CD4-positive, alpha-beta T cell (primary cell): ENCODE results near the gene ERCC4. TPM values are rescaled to one million over a fixed set of nuclear protein-coding genes. Genes with fewer than 3 reads are reported as not detected.

Source experiments
- ATAC-seq: fragments of 200-7000 bp; cut with Tn5 transposase; one replicate; pipeline ENCODE4 v1.10.0; 2022; ENCODE audit warnings: mild to moderate bottlenecking; ENCODE audit not compliant: poor library complexity
- CTCF ChIA-PET: fragments of 350-600 bp; sonication (Branson Sonifier 250); formaldehyde crosslinking; loops from one replicate; lab custom pipeline; 2021; ENCODE audit warnings: antibody characterized with exemption, inconsistent platforms; lab: Charles Lee
- POLR2A ChIA-PET: fragments of 350-600 bp; sonication (Branson Sonifier 250); formaldehyde crosslinking; loops from one replicate; lab custom pipeline; 2021; ENCODE audit warnings: antibody characterized with exemption, inconsistent platforms; lab: Charles Lee
- DNase-seq, 14 experiments: peaks; one replicate each; pipeline ENCODE4 v3.0.0-alpha.2; 2013 to 2020; ENCODE audit warnings: mixed read lengths in 2 of 14
- H3K27ac ChIP-seq, 2 donors: one replicate each; pipeline versions ENCODE4 v1.5.1 to v1.7.0; 2013; ENCODE audit warnings: low read length in 2 of 2, low read depth in 1 of 2, mild to moderate bottlenecking in 1 of 2
- H3K27me3 ChIP-seq, 2 experiments: 1 replicate in 1 of 2; 2 replicates in 1 of 2; pipeline versions ENCODE4 v1.6.1 to v1.7.0; 2013; ENCODE audit warnings: low read length in 2 of 2, control low read depth in 1 of 2, mild to moderate bottlenecking in 1 of 2, moderate library complexity in 1 of 2; ENCODE audit not compliant: insufficient read depth in 2 of 2, control insufficient read depth in 1 of 2
- H3K36me3 ChIP-seq: one replicate; pipeline ENCODE4 v1.6.1; 2013; ENCODE audit warnings: low read length, control low read depth; ENCODE audit not compliant: insufficient read depth
- H3K4me1 ChIP-seq: one replicate; pipeline ENCODE4 v1.6.1; 2013; ENCODE audit warnings: low read length, control low read depth; ENCODE audit not compliant: insufficient read depth
- H3K4me3 ChIP-seq: one replicate; pipeline ENCODE4 v1.5.1; 2013; ENCODE audit warnings: mild to moderate bottlenecking, low read length, moderate library complexity
- H3K9me3 ChIP-seq, 2 experiments: 1 replicate in 1 of 2; 2 replicates in 1 of 2; pipeline versions ENCODE4 v1.6.1 to v1.7.0; 2013; ENCODE audit warnings: low read length in 2 of 2, mild to moderate bottlenecking in 2 of 2, control low read depth in 1 of 2, moderate library complexity in 1 of 2; ENCODE audit not compliant: control insufficient read depth in 1 of 2, insufficient read depth in 1 of 2
- H3K27ac Mint-ChIP-seq: one replicate; pipeline ENCODE4 v1.8.0; 2020; ENCODE audit warnings: mixed read lengths
- H3K27me3 Mint-ChIP-seq: one replicate; pipeline ENCODE4 v1.8.0; 2021; ENCODE audit warnings: mixed read lengths
- H3K36me3 Mint-ChIP-seq: one replicate; pipeline ENCODE4 v1.8.0; 2021; ENCODE audit warnings: low read depth, mixed read lengths
- H3K4me1 Mint-ChIP-seq: one replicate; pipeline ENCODE4 v1.8.0; 2021; ENCODE audit warnings: low read depth, mixed read lengths
- H3K4me3 Mint-ChIP-seq: one replicate; pipeline ENCODE4 v1.8.0; 2020; ENCODE audit warnings: mild to moderate bottlenecking, mixed read lengths
- H3K9me3 Mint-ChIP-seq: one replicate; pipeline ENCODE4 v1.8.0; 2020; ENCODE audit warnings: mixed read lengths
- intact Hi-C, 2 experiments: fragments of 100-400 bp; cut with DNase I in 1 of 2; cut with micrococcal nuclease in 1 of 2; formaldehyde crosslinking; loops; one replicate each; pipeline versions ENCODE4 v1.15.1 to v1.9.0; 2023 to 2025; cut with DNase I, micrococcal nuclease
- total RNA-seq, 174 experiments: library from RNA in 2 of 174; stranded (reverse) in 2 of 174; gene quantifications; one replicate each; pipeline ENCODE4 v1.2.3 and lab custom pipeline; 2021 to 2026
- TF ChIP-seq, protein P1 (sequence below): fragments of 200-600 bp; IDR thresholded peaks from one replicate; pipeline ENCODE4 v1.8.0; 2022; ENCODE audit warnings: antibody characterized with exemption, mild to moderate bottlenecking

The ERCC4 gene
- total RNA-seq, 2 experiments from 2014 or later, result 8.5 to 10.1 TPM

DNA sequence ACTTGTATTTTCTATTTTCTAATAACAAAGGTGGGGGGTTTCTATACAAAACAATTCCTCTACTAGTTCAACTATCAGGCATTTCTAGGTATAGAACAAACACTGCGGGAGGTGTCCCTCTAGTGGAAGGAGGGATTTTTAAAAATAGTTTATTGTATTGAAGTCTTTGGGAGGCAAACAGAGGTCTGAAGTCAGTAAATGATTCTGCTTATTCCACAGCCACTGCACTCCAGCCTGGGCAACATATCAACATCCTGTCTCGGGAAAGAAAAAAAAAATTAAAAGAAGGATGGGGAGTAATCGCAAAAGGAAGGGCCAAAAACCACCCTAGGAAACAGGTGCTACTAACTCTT lies 648 bp upstream of the ERCC4 start:
- DNase-seq (peak in 5 of 14 experiments; percentile 1 to 67 (median 45)), ATAC-seq (peak; percentile 17)
- CTCF ChIA-PET, result interaction anchor here (0.5 to 1.4 kb wide), 11 partner anchors 9 to 1092 kb away, joined by 3 to 10 read pairs (median 4); no protein-coding TSS in a partner anchor
- Histone ChIP-seq H3K36me3 (peaks cover 14% of the 10 kb centered on the region), H3K27me3 (no peaks in the 10 kb centered on the region), H3K4me1 (peaks cover 21% of the 10 kb centered on the region), H3K27ac (no peak overlapping the region), H3K9me3 (no peaks in the 10 kb centered on the region), H3K4me3 (peak overlapping the region; percentile 94)
- Mint-ChIP-seq H3K27ac (peak overlapping the region; percentile 47), H3K27me3 (peaks cover 5% of the 10 kb centered on the region), H3K4me3 (peak overlapping the region; percentile 80), H3K36me3 (peaks cover 8% of the 10 kb centered on the region), H3K4me1 (peaks cover 29% of the 10 kb centered on the region), H3K9me3 (no peaks in the 10 kb centered on the region)
- intact Hi-C loops, result loop anchor here in 1 of 2 experiments (5.0 kb wide), 1 partner anchor 52 kb away; no protein-coding TSS in a partner anchor
- POLR2A ChIA-PET, result interaction anchor here (0.6 to 1.5 kb wide), 7 partner anchors 151 to 1175 kb away, joined by 3 to 19 read pairs (median 5); partner anchors contain the start of genes BFAR, PARN and RRN3
- TF ChIP-seq, protein P1, sequence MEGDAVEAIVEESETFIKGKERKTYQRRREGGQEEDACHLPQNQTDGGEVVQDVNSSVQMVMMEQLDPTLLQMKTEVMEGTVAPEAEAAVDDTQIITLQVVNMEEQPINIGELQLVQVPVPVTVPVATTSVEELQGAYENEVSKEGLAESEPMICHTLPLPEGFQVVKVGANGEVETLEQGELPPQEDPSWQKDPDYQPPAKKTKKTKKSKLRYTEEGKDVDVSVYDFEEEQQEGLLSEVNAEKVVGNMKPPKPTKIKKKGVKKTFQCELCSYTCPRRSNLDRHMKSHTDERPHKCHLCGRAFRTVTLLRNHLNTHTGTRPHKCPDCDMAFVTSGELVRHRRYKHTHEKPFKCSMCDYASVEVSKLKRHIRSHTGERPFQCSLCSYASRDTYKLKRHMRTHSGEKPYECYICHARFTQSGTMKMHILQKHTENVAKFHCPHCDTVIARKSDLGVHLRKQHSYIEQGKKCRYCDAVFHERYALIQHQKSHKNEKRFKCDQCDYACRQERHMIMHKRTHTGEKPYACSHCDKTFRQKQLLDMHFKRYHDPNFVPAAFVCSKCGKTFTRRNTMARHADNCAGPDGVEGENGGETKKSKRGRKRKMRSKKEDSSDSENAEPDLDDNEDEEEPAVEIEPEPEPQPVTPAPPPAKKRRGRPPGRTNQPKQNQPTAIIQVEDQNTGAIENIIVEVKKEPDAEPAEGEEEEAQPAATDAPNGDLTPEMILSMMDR, result peak; percentile 93

DNA sequence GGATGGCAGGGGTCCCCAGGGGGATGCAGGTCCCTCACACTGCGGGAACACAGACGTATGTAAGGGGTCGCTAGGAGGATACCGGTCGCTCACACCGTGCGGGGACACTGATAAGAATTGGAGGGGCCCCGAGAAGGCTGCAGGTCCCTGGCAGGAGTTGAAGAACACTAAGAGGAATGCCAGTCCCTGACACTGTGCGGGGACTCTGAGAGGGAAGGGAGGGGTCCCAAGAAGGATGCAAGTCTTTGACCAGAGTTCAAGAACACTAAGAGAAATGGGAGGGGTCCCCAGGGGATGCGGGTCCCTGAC lies 510 bp downstream of the ERCC4 start:
- ChIA-PET CTCF (interaction anchor here (0.8 to 1.4 kb wide), 9 partner anchors 8 to 365 kb away, joined by 3 to 10 read pairs (median 4); no protein-coding TSS in a partner anchor), POLR2A (interaction anchor here (1.0 to 1.5 kb wide), 5 partner anchors 150 to 1173 kb away, joined by 3 to 19 read pairs (median 5); partner anchors contain the start of genes BFAR and RRN3)
- Histone ChIP-seq H3K4me3 (peak overlapping the region; percentile 94), H3K27ac (peak overlapping the region; percentile 57 to 62), H3K36me3 (peaks cover 20% of the 10 kb centered on the region), H3K4me1 (peaks cover 21% of the 10 kb centered on the region), H3K27me3 (no peaks in the 10 kb centered on the region), H3K9me3 (no peaks in the 10 kb centered on the region)
- peaks cover 16% of the 10 kb centered on the region for H3K36me3 Mint-ChIP-seq
- no peaks in the 10 kb centered on the region for H3K27me3 Mint-ChIP-seq
- intact Hi-C loops, result loop anchor here (2.0 to 10.0 kb wide), 9 partner anchors 152 to 1946 kb away; partner anchors contain the start of genes CPPED1 (in 1 of the 2), MRTFB (in 1 of the 2) and SNX29 (in 1 of the 2)
- no peak for ATAC-seq
- H3K27ac Mint-ChIP-seq, result peak overlapping the region; percentile 47
- peak in 2 of 14 experiments; percentile 3 to 5 for DNase-seq
- peak overlapping the region; percentile 80 for H3K4me3 Mint-ChIP-seq
- peaks cover 29% of the 10 kb centered on the region for H3K4me1 Mint-ChIP-seq
- no peaks in the 10 kb centered on the region for H3K9me3 Mint-ChIP-seq
- TF ChIP-seq, protein P1, result no peak

DNA sequence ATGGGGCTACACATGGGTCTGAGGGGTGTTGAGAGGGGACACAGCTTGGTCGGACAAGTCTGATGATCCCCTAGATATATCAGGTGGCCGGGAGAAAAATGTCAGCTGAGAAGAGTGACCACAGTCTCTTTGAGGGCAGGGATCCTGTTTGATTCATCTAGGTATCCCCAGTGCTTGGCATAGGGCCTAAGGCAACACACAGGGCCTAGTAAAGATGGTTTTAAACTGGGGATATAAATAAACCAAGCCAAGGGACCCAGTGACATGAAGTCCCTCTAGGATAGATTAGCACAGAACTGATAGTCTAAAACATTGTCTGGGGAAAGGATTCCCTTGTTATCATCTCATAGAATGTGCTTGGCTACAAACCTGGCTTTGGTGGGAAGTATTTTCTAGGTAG lies 1.4 kb downstream of the ERCC4 start:
- intact Hi-C loops, result loop anchor here (2.0 to 10.0 kb wide), 9 partner anchors 151 to 1947 kb away; partner anchors contain the start of genes CPPED1 (in 1 of the 2), MRTFB (in 1 of the 2) and SNX29 (in 1 of the 2)
- DNase-seq, result no peak
- H3K36me3 ChIP-seq, result peaks cover 28% of the 10 kb centered on the region
- TF ChIP-seq, protein P1, result no peak
- ChIA-PET CTCF (no interaction called here), POLR2A (no interaction called here)
- peaks cover 24% of the 10 kb centered on the region for H3K36me3 Mint-ChIP-seq
- no peak for ATAC-seq
- peaks cover 21% of the 10 kb centered on the region for H3K4me1 ChIP-seq
- no peaks in the 10 kb centered on the region for H3K27me3 Mint-ChIP-seq
- H3K4me3 Mint-ChIP-seq, result peak overlapping the region; percentile 79
- no peaks in the 10 kb centered on the region for H3K27me3 ChIP-seq
- H3K4me3 ChIP-seq, result no peak overlapping the region
- H3K9me3 Mint-ChIP-seq, result no peaks in the 10 kb centered on the region
- H3K4me1 Mint-ChIP-seq, result peaks cover 29% of the 10 kb centered on the region
- peak overlapping the region; percentile 47 for H3K27ac Mint-ChIP-seq
- H3K27ac ChIP-seq, result no peak overlapping the region
- no peaks in the 10 kb centered on the region for H3K9me3 ChIP-seq
